Measurements from ENCODE around the gene ARHGAP15. TPM values are rescaled to one million over a fixed set of nuclear protein-coding genes. Genes with fewer than 3 reads are reported as not detected.

ARHGAP15 gene
- total RNA-seq, 2 donors from 2014 or later: 11.0 to 11.8 TPM

- peaks cover 3 to 16% of the 10 kb centered on the region in 2 donors for H3K4me1 ChIP-seq (ENCODE audit: control insufficient read depth in 1 of 2, low read depth in 2 of 2)
- H3K27ac ChIP-seq: no peak overlapping the region
- ATAC-seq (ENCODE audit: insufficient number of reproducible peaks, low FRiP score, low read depth) (no peak), DNase-seq (ENCODE audit: low spot score) (no peak)
- H3K4me3 ChIP-seq: no peak overlapping the region
- H3K27me3 ChIP-seq (replicated peaks; ENCODE audit: insufficient read depth): no peaks in the 10 kb centered on the region
- no peaks in the 10 kb centered on the region for H3K36me3 ChIP-seq
- H3K9me3 ChIP-seq: no peaks in the 10 kb centered on the region
- TF ChIP-seq CTCF (IDR thresholded peaks at IDR 0.05): no peak
Observed at GRCh38 chr2:143433840-143434239, 304.6 kb downstream of the ARHGAP15 start.

- DNase-seq (ENCODE audit: low spot score) (no peak), ATAC-seq (ENCODE audit: insufficient number of reproducible peaks, low FRiP score, low read depth) (no peak)
- Histone ChIP-seq H3K4me3 (no peak overlapping the region), H3K27ac (no peak overlapping the region), H3K36me3 (no peaks in the 10 kb centered on the region), H3K27me3 (replicated peaks; ENCODE audit: insufficient read depth) (no peaks in the 10 kb centered on the region), H3K4me1 (ENCODE audit: control insufficient read depth in 1 of 2, low read depth in 2 of 2) (peaks cover 3 to 16% of the 10 kb centered on the region in 2 donors), H3K9me3 (no peaks in the 10 kb centered on the region)
- no peak for TF ChIP-seq CTCF (IDR thresholded peaks at IDR 0.05)
Observed at GRCh38 chr2:143434445-143434844, 305.2 kb downstream of the ARHGAP15 start.

GRCh38 chr2:143435131-143435530 is 305.9 kb downstream of the ARHGAP15 start:
- Histone ChIP-seq H3K9me3 (no peaks in the 10 kb centered on the region), H3K4me1 (ENCODE audit: control insufficient read depth in 1 of 2, low read depth in 2 of 2) (peaks cover 0 to 16% of the 10 kb centered on the region in 2 donors), H3K27ac (no peak overlapping the region), H3K27me3 (replicated peaks; ENCODE audit: insufficient read depth) (no peaks in the 10 kb centered on the region), H3K36me3 (no peaks in the 10 kb centered on the region), H3K4me3 (no peak overlapping the region)
- no peak for ATAC-seq (ENCODE audit: insufficient number of reproducible peaks, low FRiP score, low read depth)
- no peak for DNase-seq (ENCODE audit: low spot score)
- TF ChIP-seq CTCF (IDR thresholded peaks at IDR 0.05): no peak

- ATAC-seq (ENCODE audit: insufficient number of reproducible peaks, low FRiP score, low read depth) (no peak), DNase-seq (ENCODE audit: low spot score) (no peak)
- TF ChIP-seq CTCF (IDR thresholded peaks at IDR 0.05): no peak
- H3K4me3 ChIP-seq: no peak overlapping the region
- peaks cover 0 to 25% of the 10 kb centered on the region in 2 donors for H3K4me1 ChIP-seq (ENCODE audit: control insufficient read depth in 1 of 2, low read depth in 2 of 2)
- H3K27ac ChIP-seq: no peak overlapping the region
- H3K9me3 ChIP-seq: no peaks in the 10 kb centered on the region
- H3K27me3 ChIP-seq (replicated peaks; ENCODE audit: insufficient read depth): no peaks in the 10 kb centered on the region
- H3K36me3 ChIP-seq: no peaks in the 10 kb centered on the region
Observed at GRCh38 chr2:143436951-143437350, 307.7 kb downstream of the ARHGAP15 start.

- no peaks in the 10 kb centered on the region for H3K27me3 ChIP-seq (replicated peaks; ENCODE audit: insufficient read depth)
- DNase-seq (ENCODE audit: low spot score): no peak
- peaks cover 0 to 19% of the 10 kb centered on the region in 2 donors for H3K4me1 ChIP-seq (ENCODE audit: control insufficient read depth in 1 of 2, low read depth in 2 of 2)
- H3K36me3 ChIP-seq: no peaks in the 10 kb centered on the region
- TF ChIP-seq CTCF (IDR thresholded peaks at IDR 0.05): no peak
- no peaks in the 10 kb centered on the region for H3K9me3 ChIP-seq
- ATAC-seq (ENCODE audit: insufficient number of reproducible peaks, low FRiP score, low read depth): no peak
- no peak overlapping the region for H3K4me3 ChIP-seq
- H3K27ac ChIP-seq: no peak overlapping the region
Observed at GRCh38 chr2:143440411-143441012, 311.3 kb downstream of the ARHGAP15 start.

Data from thoracic aorta (tissue), 2 donors.